GM12878 (cell line): ENCODE measurements around the gene EPB42. TPM values are rescaled to one million over a fixed set of nuclear protein-coding genes. Genes with fewer than 3 reads are reported as not detected.
A peak's percentile ranks its signal among the peaks of the same experiment; 100 is the strongest.

Experiments
- ATF7 ChIP-seq: fragments of 450-650 bp; IDR thresholded peaks from 2 replicates; pipeline ENCODE4 v1.6.1; 2016; ENCODE audit warnings: low read depth, mild to moderate bottlenecking
- BHLHE40 ChIP-seq, 2 experiments: fragments of 450-650 bp in 1 of 2; IDR thresholded peaks; 2 replicates each; pipeline ENCODE4 v1.6.1; 2011 to 2017; ENCODE audit warnings: low read depth in 2 of 2, borderline replicate concordance in 1 of 2, improper control_type of control experiment in 1 of 2, low read length in 1 of 2, mild to moderate bottlenecking in 1 of 2
- CHD4 ChIP-seq: fragments of 200-600 bp; sonication (generic); IDR thresholded peaks from 2 replicates; pipeline ENCODE4 v1.6.1; 2016; ENCODE audit warnings: mild to moderate bottlenecking
- DPF2 ChIP-seq: fragments of 450-650 bp; IDR thresholded peaks from 2 replicates; pipeline ENCODE4 v1.6.1; 2017; ENCODE audit warnings: mild to moderate bottlenecking
- EP300 ChIP-seq, 2 experiments: fragments of 150-350 bp in 1 of 2; IDR thresholded peaks; 2 replicates each; pipeline ENCODE4 v1.6.1; 2011 to 2012; ENCODE audit warnings: low read depth in 2 of 2, low read length in 2 of 2, borderline replicate concordance in 1 of 2, improper control_type of control experiment in 1 of 2, inconsistent platforms in 1 of 2; ENCODE audit not compliant: control insufficient read depth in 1 of 2
- GATAD2B ChIP-seq: fragments of 450-650 bp; conservative IDR thresholded peaks from 2 replicates; pipeline ENCODE4 v1.6.1; 2017; ENCODE audit warnings: low read depth, mild to moderate bottlenecking, moderate library complexity
- MEF2B ChIP-seq: fragments of 450-650 bp; IDR thresholded peaks from 2 replicates; pipeline ENCODE4 v1.6.1; 2018; ENCODE audit warnings: mild to moderate bottlenecking, moderate library complexity; ENCODE audit not compliant: partially characterized antibody, poor library complexity, severe bottlenecking
- MXI1 ChIP-seq: fragments of 150-350 bp; IDR thresholded peaks from 2 replicates; pipeline ENCODE4 v1.6.1; 2011; ENCODE audit warnings: low read depth, mild to moderate bottlenecking, inconsistent platforms, low read length, improper control_type of control experiment
- NR2C2 ChIP-seq: IDR thresholded peaks from 2 replicates; pipeline ENCODE4 v1.6.1; 2011; ENCODE audit warnings: borderline replicate concordance, low read depth; ENCODE audit not compliant: control insufficient read depth, insufficient read length
- POLR2A ChIP-seq: IDR thresholded peaks from 2 replicates; pipeline ENCODE4 v1.6.1; 2011; ENCODE audit warnings: low read depth, mild to moderate bottlenecking, low read length
- POLR2AphosphoS2 ChIP-seq: IDR thresholded peaks from 2 replicates; pipeline ENCODE4 v1.6.1; 2011; ENCODE audit warnings: low read depth, mild to moderate bottlenecking, low read length, improper control_type of control experiment, moderate library complexity
- POLR2AphosphoS5 ChIP-seq: IDR thresholded peaks from 2 replicates; pipeline ENCODE4 v1.6.1; 2011; ENCODE audit warnings: mild to moderate bottlenecking, low read length, inconsistent platforms
- RCOR1 ChIP-seq: conservative IDR thresholded peaks from 2 replicates; pipeline ENCODE4 v1.6.1; 2012; ENCODE audit warnings: low read depth, low read length, improper control_type of control experiment
- polyA plus RNA-seq, 11 experiments: library from polyadenylated mRNA; depleted of rRNA in 4 of 11; unstranded in 6 of 11; stranded (reverse) in 5 of 11; fragments of >200 nt; fragmentation: Nextera tagmentation in 4 of 11; fragmentation: Illumina TruSeq in 1 of 11; extraction: Ambion mirVana in 4 of 11; extraction: Trizol in 1 of 11; gene quantifications; 1 replicate in 1 of 11; 2 replicates in 10 of 11; pipeline versions ENCODE4 v1.2.1 to v1.2.3, GENCODE V29; 2011 to 2016; ENCODE audit warnings: inconsistent platforms in 2 of 11, missing spikeins in 2 of 11, low read depth in 1 of 11
- total RNA-seq, 4 experiments: library from RNA; depleted of rRNA in 3 of 4; stranded (reverse); fragments of >200 nt in 3 of 4; fragmentation: Illumina TruSeq in 1 of 4; extraction: Trizol in 1 of 4; gene quantifications; 2 replicates each; pipeline versions ENCODE4 v1.2.1 to v1.2.3, GENCODE V29; 2013 to 2021
- TF ChIP-seq, protein P1 (sequence below): fragments of 450-650 bp; IDR thresholded peaks from 2 replicates; pipeline ENCODE4 v1.6.1; 2014; ENCODE audit warnings: mild to moderate bottlenecking
- TF ChIP-seq, protein P2 (sequence below): IDR thresholded peaks from 2 replicates; pipeline ENCODE4 v1.6.1; 2011; ENCODE audit warnings: borderline replicate concordance, low read depth, mild to moderate bottlenecking, moderate library complexity, low read length; ENCODE audit not compliant: insufficient read depth, poor library complexity, severe bottlenecking
- TF ChIP-seq, protein P3 (sequence below): IDR thresholded peaks from 2 replicates; pipeline ENCODE4 v1.6.1; 2012; ENCODE audit warnings: improper control_type of control experiment, low read depth, low read length; ENCODE audit not compliant: insufficient replicate concordance
- TF ChIP-seq, protein P4 (sequence below): fragments of 150-350 bp; IDR thresholded peaks from 2 replicates; pipeline ENCODE4 v1.6.1; 2014; ENCODE audit warnings: mild to moderate bottlenecking, low read depth, low read length

Gene EPB42
- total and polyA plus RNA-seq, 10 of the 15 experiments (the other 5 are each of a cell fraction or from before 2014, with no cell fraction given) = not detected

DNA sequence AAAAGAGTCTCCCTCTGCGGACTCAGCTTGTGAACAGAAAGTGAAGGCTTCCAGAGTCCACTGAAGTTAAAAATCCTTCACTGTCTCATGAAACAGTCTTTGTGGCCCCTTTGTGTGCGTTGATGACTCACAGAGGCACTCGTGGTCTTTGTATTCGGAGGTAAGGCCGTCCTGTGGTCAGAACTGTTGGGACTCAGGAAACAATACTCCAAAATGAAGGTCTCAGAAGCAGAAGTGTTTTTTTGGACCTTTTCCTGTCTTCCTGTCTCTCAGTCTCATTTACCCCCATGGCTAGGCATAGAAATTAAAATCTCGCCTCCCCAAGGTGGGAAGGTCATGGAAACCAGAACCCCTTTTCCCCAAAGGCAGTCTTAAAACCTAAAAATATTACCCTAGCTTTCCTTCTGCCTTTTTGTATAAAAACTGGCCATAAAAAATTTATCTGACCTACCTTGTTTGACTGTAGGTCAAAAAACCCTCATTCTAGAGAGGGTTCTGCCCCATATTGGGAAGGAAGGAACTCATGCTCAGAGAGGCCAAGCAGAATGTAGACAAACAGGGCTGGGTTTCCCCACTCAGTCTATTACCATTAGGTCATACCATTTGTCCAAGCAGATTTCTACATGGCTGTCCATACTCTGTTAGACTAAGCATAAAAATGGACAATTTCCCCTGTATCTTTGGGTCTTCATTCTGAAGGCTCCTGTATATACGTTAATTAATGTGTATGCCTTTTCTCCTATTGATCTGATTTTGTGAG, 19.1 kb upstream of the EPB42 start (continued):
- TF ChIP-seq, protein P1, sequence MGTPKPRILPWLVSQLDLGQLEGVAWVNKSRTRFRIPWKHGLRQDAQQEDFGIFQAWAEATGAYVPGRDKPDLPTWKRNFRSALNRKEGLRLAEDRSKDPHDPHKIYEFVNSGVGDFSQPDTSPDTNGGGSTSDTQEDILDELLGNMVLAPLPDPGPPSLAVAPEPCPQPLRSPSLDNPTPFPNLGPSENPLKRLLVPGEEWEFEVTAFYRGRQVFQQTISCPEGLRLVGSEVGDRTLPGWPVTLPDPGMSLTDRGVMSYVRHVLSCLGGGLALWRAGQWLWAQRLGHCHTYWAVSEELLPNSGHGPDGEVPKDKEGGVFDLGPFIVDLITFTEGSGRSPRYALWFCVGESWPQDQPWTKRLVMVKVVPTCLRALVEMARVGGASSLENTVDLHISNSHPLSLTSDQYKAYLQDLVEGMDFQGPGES = no peak
- TF ChIP-seq CHD4 (no peak), POLR2A (no peak), EP300 (IDR thresholded peaks at IDR 0.05; ENCODE audit: borderline replicate concordance in 1 of 2, control insufficient read depth in 1 of 2, low read depth in 2 of 2, low read length in 2 of 2) (peak; percentile 42 to 65; a peak in 2 of 4 replicates), POLR2AphosphoS2 (no peak), BHLHE40 (IDR thresholded peaks at IDR 0.05; ENCODE audit: borderline replicate concordance in 1 of 2, low read depth in 2 of 2, low read length in 1 of 2) (0 out of 4 replicates have a peak, but pooled peaks have one; percentile 15 to 50), GATAD2B (no peak), NR2C2 (no peak), DPF2 (peak; percentile 42), RCOR1 (no peak), ATF7 (peak; percentile 63), MEF2B (peak; percentile 22), POLR2AphosphoS5 (0 out of 2 replicates have a peak, but pooled peaks have one; percentile 31), MXI1 (no peak)
- TF ChIP-seq, protein P2, sequence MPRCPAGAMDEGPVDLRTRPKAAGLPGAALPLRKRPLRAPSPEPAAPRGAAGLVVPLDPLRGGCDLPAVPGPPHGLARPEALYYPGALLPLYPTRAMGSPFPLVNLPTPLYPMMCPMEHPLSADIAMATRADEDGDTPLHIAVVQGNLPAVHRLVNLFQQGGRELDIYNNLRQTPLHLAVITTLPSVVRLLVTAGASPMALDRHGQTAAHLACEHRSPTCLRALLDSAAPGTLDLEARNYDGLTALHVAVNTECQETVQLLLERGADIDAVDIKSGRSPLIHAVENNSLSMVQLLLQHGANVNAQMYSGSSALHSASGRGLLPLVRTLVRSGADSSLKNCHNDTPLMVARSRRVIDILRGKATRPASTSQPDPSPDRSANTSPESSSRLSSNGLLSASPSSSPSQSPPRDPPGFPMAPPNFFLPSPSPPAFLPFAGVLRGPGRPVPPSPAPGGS = no peak
- TF ChIP-seq, protein P3, sequence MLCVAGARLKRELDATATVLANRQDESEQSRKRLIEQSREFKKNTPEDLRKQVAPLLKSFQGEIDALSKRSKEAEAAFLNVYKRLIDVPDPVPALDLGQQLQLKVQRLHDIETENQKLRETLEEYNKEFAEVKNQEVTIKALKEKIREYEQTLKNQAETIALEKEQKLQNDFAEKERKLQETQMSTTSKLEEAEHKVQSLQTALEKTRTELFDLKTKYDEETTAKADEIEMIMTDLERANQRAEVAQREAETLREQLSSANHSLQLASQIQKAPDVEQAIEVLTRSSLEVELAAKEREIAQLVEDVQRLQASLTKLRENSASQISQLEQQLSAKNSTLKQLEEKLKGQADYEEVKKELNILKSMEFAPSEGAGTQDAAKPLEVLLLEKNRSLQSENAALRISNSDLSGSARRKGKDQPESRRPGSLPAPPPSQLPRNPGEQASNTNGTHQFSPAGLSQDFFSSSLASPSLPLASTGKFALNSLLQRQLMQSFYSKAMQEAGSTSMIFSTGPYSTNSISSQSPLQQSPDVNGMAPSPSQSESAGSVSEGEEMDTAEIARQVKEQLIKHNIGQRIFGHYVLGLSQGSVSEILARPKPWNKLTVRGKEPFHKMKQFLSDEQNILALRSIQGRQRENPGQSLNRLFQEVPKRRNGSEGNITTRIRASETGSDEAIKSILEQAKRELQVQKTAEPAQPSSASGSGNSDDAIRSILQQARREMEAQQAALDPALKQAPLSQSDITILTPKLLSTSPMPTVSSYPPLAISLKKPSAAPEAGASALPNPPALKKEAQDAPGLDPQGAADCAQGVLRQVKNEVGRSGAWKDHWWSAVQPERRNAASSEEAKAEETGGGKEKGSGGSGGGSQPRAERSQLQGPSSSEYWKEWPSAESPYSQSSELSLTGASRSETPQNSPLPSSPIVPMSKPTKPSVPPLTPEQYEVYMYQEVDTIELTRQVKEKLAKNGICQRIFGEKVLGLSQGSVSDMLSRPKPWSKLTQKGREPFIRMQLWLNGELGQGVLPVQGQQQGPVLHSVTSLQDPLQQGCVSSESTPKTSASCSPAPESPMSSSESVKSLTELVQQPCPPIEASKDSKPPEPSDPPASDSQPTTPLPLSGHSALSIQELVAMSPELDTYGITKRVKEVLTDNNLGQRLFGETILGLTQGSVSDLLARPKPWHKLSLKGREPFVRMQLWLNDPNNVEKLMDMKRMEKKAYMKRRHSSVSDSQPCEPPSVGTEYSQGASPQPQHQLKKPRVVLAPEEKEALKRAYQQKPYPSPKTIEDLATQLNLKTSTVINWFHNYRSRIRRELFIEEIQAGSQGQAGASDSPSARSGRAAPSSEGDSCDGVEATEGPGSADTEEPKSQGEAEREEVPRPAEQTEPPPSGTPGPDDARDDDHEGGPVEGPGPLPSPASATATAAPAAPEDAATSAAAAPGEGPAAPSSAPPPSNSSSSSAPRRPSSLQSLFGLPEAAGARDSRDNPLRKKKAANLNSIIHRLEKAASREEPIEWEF = no peak
- TF ChIP-seq, protein P4, sequence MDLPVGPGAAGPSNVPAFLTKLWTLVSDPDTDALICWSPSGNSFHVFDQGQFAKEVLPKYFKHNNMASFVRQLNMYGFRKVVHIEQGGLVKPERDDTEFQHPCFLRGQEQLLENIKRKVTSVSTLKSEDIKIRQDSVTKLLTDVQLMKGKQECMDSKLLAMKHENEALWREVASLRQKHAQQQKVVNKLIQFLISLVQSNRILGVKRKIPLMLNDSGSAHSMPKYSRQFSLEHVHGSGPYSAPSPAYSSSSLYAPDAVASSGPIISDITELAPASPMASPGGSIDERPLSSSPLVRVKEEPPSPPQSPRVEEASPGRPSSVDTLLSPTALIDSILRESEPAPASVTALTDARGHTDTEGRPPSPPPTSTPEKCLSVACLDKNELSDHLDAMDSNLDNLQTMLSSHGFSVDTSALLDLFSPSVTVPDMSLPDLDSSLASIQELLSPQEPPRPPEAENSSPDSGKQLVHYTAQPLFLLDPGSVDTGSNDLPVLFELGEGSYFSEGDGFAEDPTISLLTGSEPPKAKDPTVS = no peak
